Loucy (cell line): ENCODE measurements around the gene RRP8.

Experiments used
- EZH2phosphoT487 ChIP-seq: fragments of 200-600 bp; IDR thresholded peaks from 2 replicates; pipeline ENCODE4 v1.6.1; 2018; ENCODE audit warnings: antibody characterized with exemption, mild to moderate bottlenecking, moderate library complexity, borderline replicate concordance
- TF ChIP-seq, protein P1 (sequence below): fragments of 200-600 bp; sonication (generic); conservative IDR thresholded peaks from 2 replicates; pipeline ENCODE4 v1.5.1; 2014; ENCODE audit warnings: mild to moderate bottlenecking, antibody characterized with exemption, low read length

DNA sequence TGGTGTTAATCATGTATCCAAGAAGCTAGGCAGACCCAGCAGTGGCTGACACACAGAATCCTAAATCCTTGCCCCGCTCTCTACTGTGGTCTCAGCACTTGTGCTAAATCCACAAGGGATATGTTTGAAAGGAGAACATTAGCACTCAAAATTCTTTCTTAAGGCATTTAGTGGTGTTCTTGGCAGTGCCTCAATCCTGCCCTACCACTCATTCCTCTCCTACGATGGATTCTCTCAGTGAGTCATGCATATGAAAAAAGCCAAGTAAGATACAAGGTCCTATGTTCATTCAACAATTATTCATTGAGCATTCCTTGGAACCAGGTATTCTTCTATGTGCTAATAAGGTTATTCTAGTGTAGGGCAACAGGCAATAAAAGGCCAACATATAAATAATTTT is 31.2 kb downstream of the RRP8 start:
- TF ChIP-seq, protein P1, sequence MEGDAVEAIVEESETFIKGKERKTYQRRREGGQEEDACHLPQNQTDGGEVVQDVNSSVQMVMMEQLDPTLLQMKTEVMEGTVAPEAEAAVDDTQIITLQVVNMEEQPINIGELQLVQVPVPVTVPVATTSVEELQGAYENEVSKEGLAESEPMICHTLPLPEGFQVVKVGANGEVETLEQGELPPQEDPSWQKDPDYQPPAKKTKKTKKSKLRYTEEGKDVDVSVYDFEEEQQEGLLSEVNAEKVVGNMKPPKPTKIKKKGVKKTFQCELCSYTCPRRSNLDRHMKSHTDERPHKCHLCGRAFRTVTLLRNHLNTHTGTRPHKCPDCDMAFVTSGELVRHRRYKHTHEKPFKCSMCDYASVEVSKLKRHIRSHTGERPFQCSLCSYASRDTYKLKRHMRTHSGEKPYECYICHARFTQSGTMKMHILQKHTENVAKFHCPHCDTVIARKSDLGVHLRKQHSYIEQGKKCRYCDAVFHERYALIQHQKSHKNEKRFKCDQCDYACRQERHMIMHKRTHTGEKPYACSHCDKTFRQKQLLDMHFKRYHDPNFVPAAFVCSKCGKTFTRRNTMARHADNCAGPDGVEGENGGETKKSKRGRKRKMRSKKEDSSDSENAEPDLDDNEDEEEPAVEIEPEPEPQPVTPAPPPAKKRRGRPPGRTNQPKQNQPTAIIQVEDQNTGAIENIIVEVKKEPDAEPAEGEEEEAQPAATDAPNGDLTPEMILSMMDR: no peak
- no peak for TF ChIP-seq EZH2phosphoT487
